NCI-H524 (cell line): ENCODE data around the gene ZYG11B.
"Not testable (repeated sequence)": the region's sequence is repeated elsewhere in the genome, so short reads cannot be mapped to it uniquely, and the experiment has no call there.

ENCODE experiments used
- DNase-seq, 2 experiments: peaks; one replicate each; lab custom pipeline; 2025; lab: John Stamatoyannopoulos, UW

Gene ZYG11B

DNA sequence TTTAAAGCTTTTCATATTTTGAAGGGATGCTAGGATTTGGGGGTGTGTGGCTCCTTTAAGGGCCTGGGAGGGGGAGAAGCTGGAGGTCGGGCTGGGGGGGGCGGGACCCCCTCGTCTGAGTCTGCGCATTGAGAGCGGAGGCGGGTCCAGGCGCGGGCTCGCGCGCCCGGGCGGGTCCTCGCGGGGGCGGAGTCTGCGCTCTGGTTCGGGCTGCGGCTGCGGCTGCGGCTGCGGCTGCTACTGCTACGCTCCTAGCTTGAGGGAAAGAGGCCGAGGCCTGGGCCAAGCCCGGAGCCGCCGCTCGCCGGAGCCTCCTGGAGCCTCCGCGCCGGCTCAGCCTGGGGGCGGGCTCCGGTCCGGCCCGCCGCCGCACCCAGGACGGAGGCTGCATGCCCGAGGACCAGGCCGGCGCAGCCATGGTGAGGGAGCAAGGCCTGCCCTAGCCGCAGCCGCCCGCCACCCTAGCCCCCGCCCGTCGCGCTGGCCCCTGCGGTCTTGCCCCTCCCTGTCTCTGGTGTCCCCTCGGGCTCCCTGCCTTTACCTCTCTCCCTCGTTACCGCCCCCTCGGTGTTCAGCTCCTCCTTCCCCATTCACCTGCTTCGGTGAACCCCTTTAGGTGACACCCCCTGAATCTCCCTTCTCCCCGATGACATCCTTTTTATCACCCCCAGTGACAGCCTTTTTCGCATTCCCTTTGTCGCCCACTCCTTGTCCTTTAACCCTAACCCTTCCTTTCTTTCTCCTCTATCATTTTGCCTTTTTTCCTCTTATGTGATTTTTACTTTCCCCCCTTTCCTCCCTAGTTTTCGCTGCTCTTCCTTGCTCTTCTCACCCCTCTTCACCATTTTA lies at the start of gene ZYG11B:
ZYG11B (plus strand) TSS at position 189 of the 849 bp plus-strand sequence; CDS start at position 390, 201 bp downstream.
- DNase-seq = peak; percentile 44 to 76

GRCh38 chr1:52677076-52677806 lies 49.0 kb upstream of the ZYG11B start:
- DNase-seq = no peak

DNA sequence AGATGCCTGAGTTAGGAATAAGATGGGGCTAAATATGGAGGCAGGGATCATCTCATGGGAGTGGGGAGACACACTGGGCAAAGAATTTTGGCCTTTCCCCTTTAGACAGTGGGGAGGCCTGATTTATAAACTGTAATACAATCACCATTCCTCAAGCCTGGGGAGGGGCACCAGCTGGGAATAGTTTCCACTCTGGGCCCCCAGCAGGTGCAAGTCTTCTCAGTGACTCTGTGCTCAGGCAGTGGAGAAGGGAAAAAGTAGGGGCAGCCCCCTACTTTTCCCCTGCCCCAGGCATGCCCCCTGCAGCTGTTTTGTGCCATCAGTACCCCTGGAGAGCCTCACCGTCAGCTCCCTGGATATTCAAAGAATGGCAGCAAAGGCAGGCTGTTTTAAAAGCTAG lies 47.2 kb upstream of the ZYG11B start:
- DNase-seq = no peak

DNA sequence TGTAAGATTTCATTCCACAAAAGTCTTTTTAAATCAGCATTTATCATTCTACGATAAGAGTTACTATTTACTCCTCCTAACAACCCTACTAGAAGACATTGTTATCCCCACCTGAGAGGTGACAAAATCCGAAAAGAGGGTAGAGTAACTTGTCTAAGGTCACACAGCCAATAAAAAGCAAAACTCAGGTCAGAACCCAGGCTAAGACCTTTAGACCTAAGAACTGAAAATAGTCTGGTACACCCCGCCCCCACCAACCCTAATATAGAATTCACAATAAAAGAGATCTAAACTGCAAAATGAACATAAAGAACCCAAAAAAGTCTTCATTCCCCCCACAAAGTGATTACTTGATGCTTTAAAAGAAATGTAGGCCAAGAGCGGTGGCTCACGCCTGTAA lies 46.8 kb upstream of the ZYG11B start:
- DNase-seq = no peak

DNA sequence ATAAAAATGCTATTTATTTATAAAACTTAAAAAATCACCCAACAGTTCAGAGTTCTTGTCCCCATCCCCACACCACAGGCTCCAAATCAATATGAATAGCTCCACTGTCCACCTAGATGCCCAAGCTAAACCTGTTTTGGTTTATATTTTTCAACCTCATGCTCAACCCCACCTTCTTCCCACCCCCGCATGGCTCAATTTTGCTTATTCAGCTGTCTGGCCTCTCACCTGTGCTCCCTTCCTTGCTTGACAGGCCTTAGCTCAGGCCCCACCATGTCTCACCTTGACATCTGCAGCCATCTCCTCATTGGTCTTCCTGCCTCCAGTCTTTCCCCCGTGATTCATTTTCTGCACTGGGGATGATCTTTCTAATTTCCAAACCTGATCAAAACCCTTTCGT lies 45.9 kb upstream of the ZYG11B start:
- DNase-seq = no peak

- no peak for DNase-seq
Observed at GRCh38 chr1:52681136-52681535, 45.1 kb upstream of the ZYG11B start.

GRCh38 chr1:52683367-52683940 lies 42.8 kb upstream of the ZYG11B start:
- no peak for DNase-seq

DNA sequence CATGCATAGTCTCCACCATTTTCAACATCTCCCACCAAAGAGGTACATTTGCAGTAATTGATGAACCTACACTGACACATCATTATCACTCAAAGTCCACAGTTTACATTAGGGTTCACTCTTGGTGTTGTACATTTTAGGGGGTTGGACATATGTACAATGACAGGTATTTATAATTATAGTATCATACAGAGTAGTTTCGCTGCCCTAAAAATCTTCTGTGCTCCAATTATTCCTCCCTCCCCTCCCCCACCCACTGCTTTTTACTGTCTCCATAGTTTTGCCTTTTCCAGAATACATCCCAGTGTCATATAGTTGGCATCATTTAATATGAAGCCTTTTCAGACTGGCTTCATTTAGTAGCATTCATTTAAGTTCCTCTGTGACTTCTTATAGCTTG lies 41.7 kb upstream of the ZYG11B start:
- DNase-seq = no peak

DNA sequence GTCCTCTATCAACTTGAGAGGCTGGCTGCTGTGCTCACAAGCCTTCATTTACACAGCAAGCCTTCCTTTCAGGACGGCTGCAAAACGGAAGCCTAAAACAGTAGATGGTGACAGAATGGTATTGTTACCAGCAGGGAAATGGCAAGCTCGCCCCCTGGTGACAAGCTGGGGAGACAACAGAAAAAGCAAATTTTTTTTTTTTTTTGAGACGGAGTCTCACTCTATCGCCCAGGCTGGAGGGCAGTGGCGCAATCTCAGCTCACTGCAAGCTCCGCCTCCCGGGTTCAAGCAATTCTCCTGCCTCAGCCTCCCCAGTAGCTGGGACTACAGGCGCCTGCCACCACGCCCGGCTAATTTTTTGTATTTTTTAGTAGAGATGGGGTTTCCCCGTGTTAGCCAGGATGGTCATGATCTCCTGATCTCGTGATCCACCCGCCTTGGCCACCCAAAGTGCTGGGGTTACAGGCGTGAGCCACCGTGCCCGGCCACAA lies 39.9 kb upstream of the ZYG11B start:
- peak; percentile 42 to 51 for DNase-seq

DNA sequence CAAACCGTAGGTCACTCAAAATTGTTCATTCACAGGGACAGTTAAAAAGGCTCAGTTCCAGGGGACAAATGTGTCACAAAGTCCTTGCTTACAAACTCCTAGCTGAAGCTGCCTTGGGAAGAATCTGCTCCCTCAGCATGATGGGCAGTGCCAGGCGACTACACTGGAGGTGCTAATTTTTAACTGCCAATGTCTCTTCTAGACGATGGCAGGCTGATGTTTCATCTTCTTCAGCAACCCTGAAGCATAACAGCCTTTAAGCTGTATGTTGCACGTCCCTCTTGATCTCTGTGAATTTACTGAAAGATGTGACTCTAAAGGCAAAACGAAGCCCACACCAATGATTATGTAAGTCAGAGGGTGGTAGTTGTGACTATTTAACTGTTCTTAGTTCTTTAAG lies 39.4 kb upstream of the ZYG11B start:
- no peak for DNase-seq

- DNase-seq = no peak
Observed at GRCh38 chr1:52691821-52692220, 34.4 kb upstream of the ZYG11B start.

GRCh38 chr1:52692697-52693096 lies 33.6 kb upstream of the ZYG11B start:
- no peak for DNase-seq

- not testable (repeated sequence) for DNase-seq
Observed at GRCh38 chr1:52693351-52693750, 32.9 kb upstream of the ZYG11B start.

DNA sequence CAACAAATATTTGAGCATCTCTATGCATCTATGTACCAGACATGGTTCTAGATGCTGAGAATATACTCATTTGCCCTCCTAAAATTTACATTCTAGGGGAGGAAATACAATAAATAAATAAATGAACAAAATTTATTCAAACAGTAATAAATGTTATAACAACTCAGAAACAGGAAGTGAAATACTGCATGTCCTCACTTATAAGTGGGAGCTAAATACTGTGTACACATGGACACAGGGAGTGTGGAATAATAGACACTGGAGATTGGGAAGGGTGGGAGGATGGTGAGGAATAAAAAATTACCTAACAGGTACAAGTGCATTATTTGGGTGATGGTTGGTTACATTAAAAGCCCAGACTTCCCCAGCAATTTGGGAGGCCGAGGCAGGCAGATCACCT lies 32.4 kb upstream of the ZYG11B start:
- no peak for DNase-seq

DNA sequence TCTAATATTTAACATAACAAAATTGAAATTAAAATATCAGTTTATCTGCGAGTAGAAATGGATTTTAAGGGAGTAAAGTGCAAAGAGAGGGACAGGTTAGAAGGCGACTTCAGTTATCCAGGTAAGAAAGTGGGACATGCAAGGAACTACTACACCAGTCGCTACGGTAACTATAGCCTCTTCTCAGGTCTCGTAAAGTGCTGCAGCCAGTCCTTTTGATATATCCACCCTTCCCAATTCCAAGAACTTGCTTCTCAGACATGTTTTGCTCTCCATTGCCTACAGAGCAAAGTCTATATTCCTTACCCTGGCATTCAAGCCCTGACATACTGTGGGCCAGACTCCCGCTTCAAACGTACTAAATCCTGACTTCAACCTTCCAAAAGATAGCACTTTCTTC lies 30.6 kb upstream of the ZYG11B start:
- DNase-seq = no peak

DNA sequence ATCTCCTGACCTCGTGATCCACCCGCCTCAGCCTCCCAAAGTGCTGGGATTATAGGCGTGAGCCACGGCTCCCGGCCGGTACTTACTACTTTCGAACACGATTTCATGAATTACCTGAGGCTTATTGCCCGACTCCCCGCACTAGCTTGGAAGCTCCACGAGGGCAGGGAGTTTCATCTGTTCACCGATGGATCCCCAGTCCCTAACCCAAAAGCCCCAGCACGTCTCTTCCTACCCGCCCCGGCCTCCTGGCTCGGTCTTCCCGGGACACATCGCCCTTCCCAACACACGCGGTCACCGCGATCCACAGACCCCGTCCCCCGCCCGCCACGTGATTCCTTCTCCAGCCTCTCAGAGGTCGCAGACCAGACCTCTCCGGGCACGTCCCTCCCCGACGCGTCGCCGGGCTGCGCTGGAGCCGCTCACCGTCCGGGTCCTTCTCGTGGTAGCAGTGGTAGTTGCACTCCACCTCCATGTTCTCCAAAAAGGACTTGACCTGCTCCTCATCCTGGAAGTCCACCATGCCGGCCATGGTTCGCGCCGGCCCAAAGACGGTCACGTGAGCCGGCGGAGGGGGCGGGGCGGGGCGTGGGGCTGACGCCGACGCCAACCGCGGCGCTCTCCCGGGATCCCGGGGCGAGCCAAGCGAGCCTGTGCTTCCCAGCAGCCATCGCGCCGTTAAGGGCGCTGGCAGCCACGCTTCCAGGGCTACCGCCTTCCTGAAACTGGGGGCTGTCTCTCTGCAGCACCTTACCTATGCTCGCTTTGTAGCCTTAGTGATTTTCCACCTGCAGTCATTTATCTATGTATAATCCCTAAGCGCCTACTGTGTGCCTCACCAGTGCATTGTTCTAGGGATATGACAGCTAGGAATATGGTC lies 28.2 kb upstream of the ZYG11B start, which contains the start of gene COA7:
COA7 (minus strand) TSS at position 553 of the 880 bp plus-strand sequence; CDS start at position 532, 21 bp downstream.
- peak; percentile 58 to 78 for DNase-seq

DNA sequence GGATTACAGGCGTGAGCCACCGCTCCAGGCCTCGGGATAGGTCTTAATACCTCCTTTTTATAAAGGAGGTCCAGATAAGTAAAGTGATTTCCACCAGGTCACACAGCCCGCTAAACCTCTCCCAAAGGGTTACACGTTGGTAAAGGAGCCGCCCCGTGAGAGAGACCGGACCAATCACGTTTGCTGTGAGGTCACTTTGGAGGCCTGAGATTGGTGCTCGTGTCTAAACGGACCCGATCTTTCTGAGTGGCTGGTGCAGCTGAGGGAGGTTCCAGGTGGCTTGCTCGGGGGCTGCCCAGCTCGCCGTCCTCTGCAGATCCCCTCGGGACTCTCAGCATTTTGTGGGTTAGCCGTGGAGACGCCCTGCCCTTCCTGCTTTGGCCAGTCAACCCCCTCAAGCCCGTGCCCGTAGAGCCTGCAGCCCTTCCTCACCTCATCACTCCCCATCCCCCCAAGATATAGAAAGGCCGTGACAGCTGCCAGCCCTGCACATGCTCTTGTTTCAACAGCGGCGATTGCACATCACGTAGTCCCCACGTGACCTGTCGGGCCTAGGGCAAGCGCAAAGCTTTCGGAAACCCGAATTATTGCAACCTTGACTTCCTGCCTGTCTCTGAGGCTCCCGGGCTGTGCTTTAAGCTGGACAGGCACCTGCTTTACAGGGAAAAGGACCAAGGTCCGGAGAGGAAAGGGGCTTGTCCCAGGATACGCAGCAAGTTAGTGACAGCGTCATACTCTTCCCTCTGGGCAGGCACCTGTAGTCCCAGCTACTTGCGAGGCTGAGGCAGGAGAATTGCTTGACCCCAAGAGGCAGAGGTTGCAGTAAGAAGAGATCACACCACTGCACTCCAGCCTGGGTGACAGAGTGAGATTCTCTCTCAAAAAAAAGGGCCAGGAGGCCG lies 23.1 kb upstream of the ZYG11B start:
- DNase-seq = peak; percentile 93 to 96

DNA sequence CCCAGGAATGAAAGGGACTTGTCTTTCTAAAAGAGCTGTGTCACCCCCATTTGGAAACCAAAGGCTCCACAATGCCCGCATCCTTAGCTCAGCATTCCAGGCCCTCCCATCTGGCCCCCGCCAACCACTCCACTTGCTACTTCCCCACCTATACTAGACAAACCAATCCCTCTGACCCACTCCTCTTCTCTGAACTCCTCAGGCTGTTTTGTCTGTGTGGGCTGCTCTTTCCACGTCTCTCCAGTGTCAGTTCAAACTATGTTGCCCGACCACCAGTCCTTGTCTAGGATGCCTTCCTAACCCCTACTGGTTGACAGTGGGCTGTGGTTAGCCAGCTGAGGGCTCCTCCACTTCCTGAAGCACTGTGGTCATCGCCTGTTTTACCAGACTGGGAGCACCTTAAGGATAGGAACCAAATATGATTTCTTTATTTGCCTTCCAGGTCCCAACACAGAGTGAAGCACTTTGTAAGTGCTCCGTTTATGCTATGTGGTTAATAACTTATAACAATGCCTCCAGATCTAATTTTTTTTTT lies 20.1 kb upstream of the ZYG11B start:
- no peak for DNase-seq

DNA sequence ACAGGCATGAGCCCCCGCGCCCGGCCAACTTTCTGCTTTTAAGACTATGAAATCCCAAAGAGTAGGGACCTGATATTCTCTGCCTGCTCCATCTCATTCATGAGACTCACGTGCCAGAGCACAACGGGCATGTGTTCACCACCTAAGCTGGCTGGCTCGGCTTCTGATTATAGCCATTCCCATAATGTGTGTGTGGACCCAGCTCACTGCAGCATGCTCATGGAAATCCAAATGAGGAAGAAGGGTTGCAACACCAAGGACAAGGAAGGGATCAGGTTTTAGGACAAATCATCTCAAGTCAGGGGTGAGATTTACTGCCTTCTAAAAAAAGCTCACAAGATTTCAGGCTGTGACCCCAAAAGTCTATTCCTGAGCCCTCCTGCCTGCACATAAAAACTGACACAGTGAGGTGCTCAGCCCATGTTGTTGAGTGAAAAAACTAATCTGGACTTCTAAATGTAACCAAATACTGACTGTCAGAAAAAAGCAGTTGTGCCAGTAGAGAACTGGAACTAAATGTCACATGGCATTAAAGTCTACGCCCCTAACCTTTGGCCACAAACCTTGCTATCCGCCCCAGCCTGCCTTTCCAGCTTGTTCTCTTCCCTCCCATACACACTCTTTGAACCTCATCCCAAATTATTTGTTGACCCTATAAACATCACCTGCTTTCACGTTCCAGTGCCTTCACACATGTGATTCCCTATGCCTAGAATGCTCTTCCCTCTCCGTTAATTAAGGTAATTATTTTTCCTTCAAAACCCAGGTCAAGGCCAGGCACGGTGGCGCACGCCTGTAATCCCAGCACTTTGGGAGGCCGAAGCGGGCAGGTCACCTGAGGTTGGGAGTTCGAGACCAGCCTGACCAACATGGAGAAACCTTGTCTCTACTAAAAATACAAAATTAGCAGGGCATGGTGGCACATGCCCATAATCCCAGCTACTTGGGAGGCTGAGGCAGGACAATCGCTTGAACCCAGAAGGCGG lies 19.0 kb upstream of the ZYG11B start:
- no peak for DNase-seq
